GM19463 (cell line): ENCODE data around the gene KNDC1.
"Not testable (repeated sequence)": the region's sequence is repeated elsewhere in the genome, so short reads cannot be mapped to it uniquely, and the experiment has no call there.

Experiments used
- ATAC-seq: cut with Tn5 transposase; IDR thresholded peaks from one replicate; pipeline ENCODE4 v1.9.1; 2021; ENCODE audit warnings: mild to moderate bottlenecking, moderate library complexity; ENCODE audit not compliant: unreplicated experiment

KNDC1 gene

GRCh38 chr10:133159950-133160825 lies at the start of gene KNDC1:
KNDC1 (plus strand) TSS chr10:133160219; CDS start chr10:133160468, 249 bp downstream.
- no peak for ATAC-seq

GRCh38 chr10:133110609-133111275 lies 49.3 kb upstream of the KNDC1 start:
- ATAC-seq: no peak

GRCh38 chr10:133111640-133112039 lies 48.4 kb upstream of the KNDC1 start:
- ATAC-seq: not testable (repeated sequence)

GRCh38 chr10:133113146-133113830 lies 46.7 kb upstream of the KNDC1 start:
- ATAC-seq: no peak

GRCh38 chr10:133113847-133114246 lies 46.2 kb upstream of the KNDC1 start:
- ATAC-seq: no peak

GRCh38 chr10:133114251-133114650 lies 45.8 kb upstream of the KNDC1 start:
- no peak for ATAC-seq

- ATAC-seq: no peak
Observed at GRCh38 chr10:133114726-133115452, 45.1 kb upstream of the KNDC1 start.

GRCh38 chr10:133115453-133115842 lies 44.6 kb upstream of the KNDC1 start:
- no peak for ATAC-seq

- no peak for ATAC-seq
Observed at GRCh38 chr10:133115976-133116375, 44.0 kb upstream of the KNDC1 start.

GRCh38 chr10:133116455-133116854 lies 43.6 kb upstream of the KNDC1 start:
- no peak for ATAC-seq

- no peak for ATAC-seq
Observed at GRCh38 chr10:133117036-133117687, 42.9 kb upstream of the KNDC1 start.

GRCh38 chr10:133117688-133118071 lies 42.3 kb upstream of the KNDC1 start:
- ATAC-seq: no peak

GRCh38 chr10:133121479-133121878 lies 38.5 kb upstream of the KNDC1 start:
- ATAC-seq: no peak

- no peak for ATAC-seq
Observed at GRCh38 chr10:133122171-133122935, 37.7 kb upstream of the KNDC1 start.

- no peak for ATAC-seq
Observed at GRCh38 chr10:133123050-133123745, 36.8 kb upstream of the KNDC1 start.

- no peak for ATAC-seq
Observed at GRCh38 chr10:133123746-133124356, 36.2 kb upstream of the KNDC1 start.

- ATAC-seq: no peak
Observed at GRCh38 chr10:133124357-133125211, 35.4 kb upstream of the KNDC1 start.

- no peak for ATAC-seq
Observed at GRCh38 chr10:133125901-133126300, 34.1 kb upstream of the KNDC1 start.
